GM18907 (cell line): Measurements from ENCODE around the gene RBM4.
"Not testable (repeated sequence)": the region's sequence is repeated elsewhere in the genome, so short reads cannot be mapped to it uniquely, and the experiment has no call there.

Source experiments
- ATAC-seq: cut with Tn5 transposase; IDR thresholded peaks from one replicate; pipeline ENCODE4 v1.9.1; 2021; ENCODE audit warnings: mild to moderate bottlenecking, moderate library complexity; ENCODE audit not compliant: unreplicated experiment

Gene RBM4

GRCh38 chr11:66616379-66617154, 21.9 kb upstream of the RBM4 start, which contains the start of gene RBM14:
Gene RBM14 (plus strand): TSS chr11:66616630. CDS start chr11:66616721, 91 bp downstream.
- ATAC-seq: peak; percentile 89

- ATAC-seq: peak; percentile 18
These were observed 21.2 kb upstream of the RBM4 start for GRCh38 chr11:66617155-66617834.

GRCh38 chr11:66619080-66619554, 19.4 kb upstream of the RBM4 start:
- no peak for ATAC-seq

GRCh38 chr11:66624450-66624849, 14.1 kb upstream of the RBM4 start:
- no peak for ATAC-seq

GRCh38 chr11:66625041-66625751, 13.3 kb upstream of the RBM4 start:
- ATAC-seq: no peak

- ATAC-seq: no peak
These were observed 12.8 kb upstream of the RBM4 start for GRCh38 chr11:66625752-66626149.

- no peak for ATAC-seq
These were observed 12.1 kb upstream of the RBM4 start for GRCh38 chr11:66626382-66626781.

GRCh38 chr11:66626926-66627325, 11.6 kb upstream of the RBM4 start:
- no peak for ATAC-seq

- no peak for ATAC-seq
These were observed 10.4 kb upstream of the RBM4 start for GRCh38 chr11:66628061-66628603.

- ATAC-seq: no peak
These were observed 9.1 kb upstream of the RBM4 start for GRCh38 chr11:66629356-66629755.

- no peak for ATAC-seq
These were observed 6.6 kb upstream of the RBM4 start for GRCh38 chr11:66631883-66632282.

GRCh38 chr11:66632952-66633351, 5.6 kb upstream of the RBM4 start:
- no peak for ATAC-seq

- ATAC-seq: no peak
These were observed 2.1 kb upstream of the RBM4 start for GRCh38 chr11:66636411-66636810.

GRCh38 chr11:66637557-66638176, 836 bp upstream of the RBM4 start:
- no peak for ATAC-seq

- no peak for ATAC-seq
These were observed 737 bp downstream of the RBM4 start for GRCh38 chr11:66639066-66639813.

GRCh38 chr11:66639814-66640340, 1.4 kb downstream of the RBM4 start:
- ATAC-seq: not testable (repeated sequence)

- no peak for ATAC-seq
These were observed 3.3 kb downstream of the RBM4 start for GRCh38 chr11:66641834-66642233.

GRCh38 chr11:66643745-66644437, 5.4 kb downstream of the RBM4 start:
- ATAC-seq: no peak

- ATAC-seq: no peak
These were observed 8.3 kb downstream of the RBM4 start for GRCh38 chr11:66646828-66647227.
